H1 (cell line): ENCODE data around the gene PARD3. TPM values are rescaled to one million over a fixed set of nuclear protein-coding genes. Genes with fewer than 3 reads are reported as not detected.

Source experiments
- EGR1 ChIP-seq: IDR thresholded peaks from 2 replicates; pipeline ENCODE4 v1.6.1; 2011; ENCODE audit warnings: low read depth, low read length, borderline replicate concordance
- HDAC6 ChIP-seq: IDR thresholded peaks from one replicate; pipeline ENCODE4 v1.7.1; 2012; ENCODE audit warnings: low read depth, mild to moderate bottlenecking, inconsistent platforms, low read length, moderate library complexity
- RBBP5 ChIP-seq: IDR thresholded peaks from 2 replicates; pipeline ENCODE4 v1.7.1; 2012; ENCODE audit warnings: low read depth, mild to moderate bottlenecking, inconsistent platforms, low read length, moderate library complexity, borderline replicate concordance
- SP1 ChIP-seq: IDR thresholded peaks from 2 replicates; pipeline ENCODE4 v1.6.1; 2011; ENCODE audit warnings: low read depth, low read length
- SRF ChIP-seq: IDR thresholded peaks from 2 replicates; pipeline ENCODE4 v1.6.1; 2011; ENCODE audit warnings: mild to moderate bottlenecking, low read depth, low read length, moderate library complexity
- polyA plus RNA-seq, 7 experiments: library from polyadenylated mRNA; depleted of rRNA in 3 of 7; stranded (reverse) in 5 of 7; unstranded in 2 of 7; fragments of >200 nt in 5 of 7; fragments of 200-250 nt in 2 of 7; gene quantifications; 1 replicate in 5 of 7; 2 replicates in 1 of 7; 4 replicates in 1 of 7; pipeline versions ENCODE4 v1.2.1 to v1.2.3, GENCODE V29; 2011 to 2013; ENCODE audit warnings: missing spikeins in 2 of 7, mixed read lengths in 2 of 7
- total RNA-seq: library from RNA; stranded (reverse); fragmentation: NEBNext Ultra II Directional; extraction: Animal tissue kit (Norgen Biotek cat#: 25700); gene quantifications from 2 replicates; pipeline ENCODE4 v1.2.1, GENCODE V29; 2021
- TF ChIP-seq, protein P1 (sequence below): fragments of 300-600 bp; sonication (generic); IDR thresholded peaks from 2 replicates; pipeline ENCODE4 v1.7.1; 2012; ENCODE audit warnings: low read length, moderate library complexity, mild to moderate bottlenecking, inconsistent platforms; ENCODE audit not compliant: insufficient replicate concordance

Gene PARD3
- total and polyA plus RNA-seq, 2 of the 8 experiments (the other 6 are each of a cell fraction or from before 2014, with no cell fraction given), result 19.7 to 49.1 TPM

DNA sequence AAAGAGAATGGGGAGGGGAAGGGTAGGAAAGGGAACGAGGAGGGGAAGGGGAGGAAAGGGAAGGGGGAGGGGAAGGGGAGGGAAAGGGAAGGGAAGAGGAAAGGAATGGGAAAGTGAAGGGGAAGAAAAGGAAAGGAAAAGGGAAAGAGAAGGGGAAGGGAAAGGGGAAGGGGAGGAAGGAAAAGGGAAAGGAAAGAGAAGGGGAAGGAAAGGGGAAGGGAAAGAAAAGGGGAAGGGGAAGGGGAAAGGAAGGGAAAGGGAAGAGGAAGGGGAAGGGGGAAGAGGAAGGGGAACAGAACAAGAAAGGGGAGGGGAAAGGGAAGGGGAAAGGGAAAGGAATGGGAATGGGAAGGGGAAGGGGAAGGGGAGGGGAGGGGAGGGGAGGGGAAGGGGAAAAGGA lies 352.1 kb downstream of the PARD3 start (continued):
- TF ChIP-seq, protein P1, sequence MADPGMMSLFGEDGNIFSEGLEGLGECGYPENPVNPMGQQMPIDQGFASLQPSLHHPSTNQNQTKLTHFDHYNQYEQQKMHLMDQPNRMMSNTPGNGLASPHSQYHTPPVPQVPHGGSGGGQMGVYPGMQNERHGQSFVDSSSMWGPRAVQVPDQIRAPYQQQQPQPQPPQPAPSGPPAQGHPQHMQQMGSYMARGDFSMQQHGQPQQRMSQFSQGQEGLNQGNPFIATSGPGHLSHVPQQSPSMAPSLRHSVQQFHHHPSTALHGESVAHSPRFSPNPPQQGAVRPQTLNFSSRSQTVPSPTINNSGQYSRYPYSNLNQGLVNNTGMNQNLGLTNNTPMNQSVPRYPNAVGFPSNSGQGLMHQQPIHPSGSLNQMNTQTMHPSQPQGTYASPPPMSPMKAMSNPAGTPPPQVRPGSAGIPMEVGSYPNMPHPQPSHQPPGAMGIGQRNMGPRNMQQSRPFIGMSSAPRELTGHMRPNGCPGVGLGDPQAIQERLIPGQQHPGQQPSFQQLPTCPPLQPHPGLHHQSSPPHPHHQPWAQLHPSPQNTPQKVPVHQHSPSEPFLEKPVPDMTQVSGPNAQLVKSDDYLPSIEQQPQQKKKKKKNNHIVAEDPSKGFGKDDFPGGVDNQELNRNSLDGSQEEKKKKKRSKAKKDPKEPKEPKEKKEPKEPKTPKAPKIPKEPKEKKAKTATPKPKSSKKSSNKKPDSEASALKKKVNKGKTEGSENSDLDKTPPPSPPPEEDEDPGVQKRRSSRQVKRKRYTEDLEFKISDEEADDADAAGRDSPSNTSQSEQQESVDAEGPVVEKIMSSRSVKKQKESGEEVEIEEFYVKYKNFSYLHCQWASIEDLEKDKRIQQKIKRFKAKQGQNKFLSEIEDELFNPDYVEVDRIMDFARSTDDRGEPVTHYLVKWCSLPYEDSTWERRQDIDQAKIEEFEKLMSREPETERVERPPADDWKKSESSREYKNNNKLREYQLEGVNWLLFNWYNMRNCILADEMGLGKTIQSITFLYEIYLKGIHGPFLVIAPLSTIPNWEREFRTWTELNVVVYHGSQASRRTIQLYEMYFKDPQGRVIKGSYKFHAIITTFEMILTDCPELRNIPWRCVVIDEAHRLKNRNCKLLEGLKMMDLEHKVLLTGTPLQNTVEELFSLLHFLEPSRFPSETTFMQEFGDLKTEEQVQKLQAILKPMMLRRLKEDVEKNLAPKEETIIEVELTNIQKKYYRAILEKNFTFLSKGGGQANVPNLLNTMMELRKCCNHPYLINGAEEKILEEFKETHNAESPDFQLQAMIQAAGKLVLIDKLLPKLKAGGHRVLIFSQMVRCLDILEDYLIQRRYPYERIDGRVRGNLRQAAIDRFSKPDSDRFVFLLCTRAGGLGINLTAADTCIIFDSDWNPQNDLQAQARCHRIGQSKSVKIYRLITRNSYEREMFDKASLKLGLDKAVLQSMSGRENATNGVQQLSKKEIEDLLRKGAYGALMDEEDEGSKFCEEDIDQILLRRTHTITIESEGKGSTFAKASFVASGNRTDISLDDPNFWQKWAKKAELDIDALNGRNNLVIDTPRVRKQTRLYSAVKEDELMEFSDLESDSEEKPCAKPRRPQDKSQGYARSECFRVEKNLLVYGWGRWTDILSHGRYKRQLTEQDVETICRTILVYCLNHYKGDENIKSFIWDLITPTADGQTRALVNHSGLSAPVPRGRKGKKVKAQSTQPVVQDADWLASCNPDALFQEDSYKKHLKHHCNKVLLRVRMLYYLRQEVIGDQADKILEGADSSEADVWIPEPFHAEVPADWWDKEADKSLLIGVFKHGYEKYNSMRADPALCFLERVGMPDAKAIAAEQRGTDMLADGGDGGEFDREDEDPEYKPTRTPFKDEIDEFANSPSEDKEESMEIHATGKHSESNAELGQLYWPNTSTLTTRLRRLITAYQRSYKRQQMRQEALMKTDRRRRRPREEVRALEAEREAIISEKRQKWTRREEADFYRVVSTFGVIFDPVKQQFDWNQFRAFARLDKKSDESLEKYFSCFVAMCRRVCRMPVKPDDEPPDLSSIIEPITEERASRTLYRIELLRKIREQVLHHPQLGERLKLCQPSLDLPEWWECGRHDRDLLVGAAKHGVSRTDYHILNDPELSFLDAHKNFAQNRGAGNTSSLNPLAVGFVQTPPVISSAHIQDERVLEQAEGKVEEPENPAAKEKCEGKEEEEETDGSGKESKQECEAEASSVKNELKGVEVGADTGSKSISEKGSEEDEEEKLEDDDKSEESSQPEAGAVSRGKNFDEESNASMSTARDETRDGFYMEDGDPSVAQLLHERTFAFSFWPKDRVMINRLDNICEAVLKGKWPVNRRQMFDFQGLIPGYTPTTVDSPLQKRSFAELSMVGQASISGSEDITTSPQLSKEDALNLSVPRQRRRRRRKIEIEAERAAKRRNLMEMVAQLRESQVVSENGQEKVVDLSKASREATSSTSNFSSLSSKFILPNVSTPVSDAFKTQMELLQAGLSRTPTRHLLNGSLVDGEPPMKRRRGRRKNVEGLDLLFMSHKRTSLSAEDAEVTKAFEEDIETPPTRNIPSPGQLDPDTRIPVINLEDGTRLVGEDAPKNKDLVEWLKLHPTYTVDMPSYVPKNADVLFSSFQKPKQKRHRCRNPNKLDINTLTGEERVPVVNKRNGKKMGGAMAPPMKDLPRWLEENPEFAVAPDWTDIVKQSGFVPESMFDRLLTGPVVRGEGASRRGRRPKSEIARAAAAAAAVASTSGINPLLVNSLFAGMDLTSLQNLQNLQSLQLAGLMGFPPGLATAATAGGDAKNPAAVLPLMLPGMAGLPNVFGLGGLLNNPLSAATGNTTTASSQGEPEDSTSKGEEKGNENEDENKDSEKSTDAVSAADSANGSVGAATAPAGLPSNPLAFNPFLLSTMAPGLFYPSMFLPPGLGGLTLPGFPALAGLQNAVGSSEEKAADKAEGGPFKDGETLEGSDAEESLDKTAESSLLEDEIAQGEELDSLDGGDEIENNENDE, result no peak
- no peak for TF ChIP-seq EGR1
- no peak for TF ChIP-seq SRF
- TF ChIP-seq SP1, result no peak
- TF ChIP-seq HDAC6, result no peak
- no peak for TF ChIP-seq RBBP5
